ENCODE results near the gene DYNC1H1. TPM values are rescaled to one million over a fixed set of nuclear protein-coding genes. Genes with fewer than 3 reads are reported as not detected.

Gene DYNC1H1
- total RNA-seq, 1 donor from 2014 or later, result 499 TPM

GRCh38 chr14:101975231-101975630 lies 10.9 kb downstream of the DYNC1H1 start:
- Histone ChIP-seq H3K27ac (no peak overlapping the region), H3K9me3 (no peaks in the 10 kb centered on the region), H3K27me3 (no peaks in the 10 kb centered on the region), H3K4me3 (no peak overlapping the region), H3K4me1 (peaks cover 44% of the 10 kb centered on the region), H3K36me3 (peaks cover 0 to 31% of the 10 kb centered on the region in 2 donors)
- no peak for DNase-seq (ENCODE audit: extremely low spot score in 2 of 2)
- TF ChIP-seq CTCF (IDR thresholded peaks at IDR 0.05) (no peak), POLR2AphosphoS5 (IDR thresholded peaks at IDR 0.05; ENCODE audit: insufficient read depth in 1 of 2, low read depth in 1 of 2) (no peak), POLR2A (IDR thresholded peaks at IDR 0.05) (no peak)
- intact Hi-C loops (cut with DNase I), result no loop called here

GRCh38 chr14:101977311-101978071 lies 13.1 kb downstream of the DYNC1H1 start:
- no peak overlapping the region for H3K4me3 ChIP-seq
- no peaks in the 10 kb centered on the region for H3K27me3 ChIP-seq
- peaks cover 35% of the 10 kb centered on the region for H3K4me1 ChIP-seq
- DNase-seq (ENCODE audit: extremely low spot score in 2 of 2), result no peak
- no peak overlapping the region for H3K27ac ChIP-seq
- intact Hi-C loops (cut with DNase I), result no loop called here
- TF ChIP-seq CTCF (IDR thresholded peaks at IDR 0.05) (no peak), POLR2A (IDR thresholded peaks at IDR 0.05) (no peak), POLR2AphosphoS5 (IDR thresholded peaks at IDR 0.05; ENCODE audit: insufficient read depth in 1 of 2, low read depth in 1 of 2) (no peak)
- H3K9me3 ChIP-seq, result no peaks in the 10 kb centered on the region
- H3K36me3 ChIP-seq, result peaks cover 0 to 49% of the 10 kb centered on the region in 2 donors

- TF ChIP-seq POLR2A (IDR thresholded peaks at IDR 0.05) (no peak), CTCF (IDR thresholded peaks at IDR 0.05) (no peak), POLR2AphosphoS5 (IDR thresholded peaks at IDR 0.05; ENCODE audit: insufficient read depth in 1 of 2, low read depth in 1 of 2) (no peak)
- intact Hi-C loops (cut with DNase I), result no loop called here
- peaks cover 13% of the 10 kb centered on the region for H3K4me1 ChIP-seq
- H3K27me3 ChIP-seq, result no peaks in the 10 kb centered on the region
- DNase-seq (ENCODE audit: extremely low spot score in 2 of 2), result no peak
- H3K27ac ChIP-seq, result peak overlapping the region; percentile 74
- H3K36me3 ChIP-seq, result peaks cover 0 to 65% of the 10 kb centered on the region in 2 donors
- no peaks in the 10 kb centered on the region for H3K9me3 ChIP-seq
- no peak overlapping the region for H3K4me3 ChIP-seq
Observed at GRCh38 chr14:101979666-101980065, 15.3 kb downstream of the DYNC1H1 start.

GRCh38 chr14:101980251-101980650 lies 15.9 kb downstream of the DYNC1H1 start:
- Histone ChIP-seq H3K27ac (peak overlapping the region; percentile 74), H3K27me3 (no peaks in the 10 kb centered on the region), H3K9me3 (no peaks in the 10 kb centered on the region), H3K36me3 (peaks cover 0 to 70% of the 10 kb centered on the region in 2 donors), H3K4me3 (no peak overlapping the region), H3K4me1 (peaks cover 7% of the 10 kb centered on the region)
- no peak for TF ChIP-seq POLR2A (IDR thresholded peaks at IDR 0.05)
- TF ChIP-seq CTCF (IDR thresholded peaks at IDR 0.05), result no peak
- no peak for TF ChIP-seq POLR2AphosphoS5 (IDR thresholded peaks at IDR 0.05; ENCODE audit: insufficient read depth in 1 of 2, low read depth in 1 of 2)
- no peak for DNase-seq (ENCODE audit: extremely low spot score in 2 of 2)
- intact Hi-C loops (cut with DNase I), result no loop called here

- intact Hi-C loops (cut with DNase I), result no loop called here
- TF ChIP-seq CTCF (IDR thresholded peaks at IDR 0.05) (no peak), POLR2AphosphoS5 (IDR thresholded peaks at IDR 0.05; ENCODE audit: insufficient read depth in 1 of 2, low read depth in 1 of 2) (peak in 1 of 2 donors; percentile 86), POLR2A (IDR thresholded peaks at IDR 0.05) (no peak)
- Histone ChIP-seq H3K27ac (peak overlapping the region; percentile 74), H3K4me3 (no peak overlapping the region), H3K36me3 (peaks cover 0 to 74% of the 10 kb centered on the region in 2 donors), H3K9me3 (no peaks in the 10 kb centered on the region), H3K27me3 (no peaks in the 10 kb centered on the region), H3K4me1 (peaks cover 6% of the 10 kb centered on the region)
- peak in 1 of 2 donors; percentile 93 for DNase-seq (ENCODE audit: extremely low spot score in 2 of 2)
Observed at GRCh38 chr14:101980700-101981099, 16.3 kb downstream of the DYNC1H1 start.
